ENCODE results near the gene GRID2IP.

GRID2IP gene

DNA sequence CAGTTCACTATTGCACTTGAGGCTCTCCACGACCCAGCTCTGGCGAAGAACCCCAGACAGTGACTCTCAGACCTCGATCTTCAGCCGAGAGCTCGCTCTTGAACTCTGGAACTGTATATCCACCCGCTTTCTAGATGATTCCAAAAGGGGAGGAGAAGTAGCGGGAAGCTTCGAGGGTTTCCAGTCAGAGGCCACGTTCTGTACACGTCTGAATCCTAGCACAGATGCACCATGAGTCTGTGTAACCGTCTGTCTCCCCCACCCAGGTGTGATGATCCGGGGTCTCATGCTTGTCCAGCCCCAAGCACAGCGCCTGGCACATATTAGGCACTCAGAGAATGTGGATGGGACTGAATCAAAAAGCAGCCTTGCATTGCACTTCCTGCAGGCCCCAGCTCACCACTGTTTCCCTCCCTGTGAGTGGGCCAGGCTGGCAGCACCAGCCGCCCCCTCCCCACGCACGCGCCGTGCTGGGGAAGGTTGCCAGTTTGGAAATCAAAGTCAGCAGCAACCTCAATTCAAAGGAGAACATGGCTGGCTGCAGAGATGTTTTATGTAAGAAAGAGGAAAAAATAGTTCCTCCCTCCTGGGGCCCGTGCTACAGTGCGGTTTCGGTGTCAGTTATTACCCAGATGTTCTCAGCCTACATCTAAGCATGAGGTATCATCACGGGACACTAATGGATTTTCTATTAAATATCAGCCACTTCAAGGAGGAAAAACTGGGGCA lies 5.7 kb downstream of the GRID2IP start:
- TF ChIP-seq CTCF (IDR thresholded peaks at IDR 0.05; ENCODE audit: insufficient read depth, low read depth, low read length, missing control alignments), result no peak
- DNase-seq (ENCODE audit: low read depth), result no peak
- H3K4me3 ChIP-seq (ENCODE audit: low read length), result no peak overlapping the region

DNA sequence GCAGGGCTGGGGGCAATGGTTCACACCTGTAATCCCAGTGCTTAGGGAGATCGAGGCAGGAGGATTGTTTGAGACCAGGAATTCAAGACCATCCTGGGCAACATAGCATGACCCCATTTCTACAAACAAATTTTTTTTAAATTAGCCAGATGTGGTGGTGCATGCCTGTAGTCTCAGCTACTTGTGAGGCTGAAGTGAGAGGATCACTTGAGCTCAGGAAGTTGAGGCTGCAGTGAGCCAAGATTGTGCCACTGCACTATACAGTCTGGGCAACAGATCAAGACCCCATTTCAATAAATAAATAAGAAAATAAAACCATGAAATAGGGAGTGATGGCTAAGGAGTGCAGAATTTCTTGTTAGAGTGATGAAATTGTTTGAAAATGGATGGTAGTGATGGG lies 8.9 kb downstream of the GRID2IP start:
- no peak for DNase-seq (ENCODE audit: low read depth)
- no peak for TF ChIP-seq CTCF (IDR thresholded peaks at IDR 0.05; ENCODE audit: insufficient read depth, low read depth, low read length, missing control alignments)
- H3K4me3 ChIP-seq (ENCODE audit: low read length), result no peak overlapping the region

DNA sequence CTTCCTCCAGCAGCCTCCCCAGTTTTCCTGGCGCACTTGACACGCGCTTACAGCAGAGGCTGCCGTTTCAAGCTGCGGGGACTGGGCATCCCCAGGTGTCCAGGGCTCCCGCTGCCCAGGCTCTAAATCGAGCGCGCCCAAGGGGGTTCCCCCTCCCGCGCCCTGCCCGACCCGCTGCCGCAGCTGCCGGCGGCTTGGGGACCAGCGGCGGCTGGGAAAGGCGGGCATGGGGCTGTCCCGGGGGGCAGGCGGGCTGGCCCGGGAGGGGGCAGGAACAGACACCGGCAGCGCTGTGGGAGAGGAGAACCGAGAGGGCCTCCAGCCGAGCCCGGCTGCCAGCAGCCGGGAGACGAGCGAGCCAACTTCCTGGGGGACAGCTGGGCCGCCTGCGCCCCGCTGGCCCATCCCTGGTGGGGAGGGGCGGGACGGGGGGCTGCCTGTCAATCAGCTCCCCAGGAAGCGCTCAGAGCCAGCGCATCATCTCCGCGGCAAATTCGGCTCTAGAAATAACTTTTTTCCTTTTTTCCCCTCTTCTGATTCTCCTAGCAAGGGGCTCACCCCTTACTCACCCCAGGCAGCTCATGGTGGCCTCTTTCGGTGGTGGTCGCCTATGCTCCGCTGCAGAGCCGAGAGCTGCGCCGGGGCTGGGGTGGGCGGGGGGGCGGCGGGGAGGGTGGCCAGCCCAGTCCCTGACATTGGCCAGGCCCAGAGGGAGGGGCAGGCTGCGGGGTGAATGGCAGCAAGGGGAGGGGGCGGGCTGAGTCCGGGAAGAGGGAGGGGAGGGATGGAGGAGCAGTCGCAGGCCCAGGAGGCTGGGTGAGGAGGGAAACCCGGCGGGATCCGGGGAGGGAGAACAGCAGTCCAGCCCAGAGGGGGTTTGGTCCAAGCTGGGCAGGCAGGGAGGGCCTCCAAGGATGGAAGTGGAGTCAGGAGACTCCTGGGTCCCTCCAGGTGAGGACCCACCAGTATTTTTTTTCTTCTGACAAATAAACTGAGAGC lies 14.7 kb downstream of the GRID2IP start:
- no peak overlapping the region for H3K4me3 ChIP-seq (ENCODE audit: low read length)
- TF ChIP-seq CTCF (IDR thresholded peaks at IDR 0.05; ENCODE audit: insufficient read depth, low read depth, low read length, missing control alignments), result no peak
- DNase-seq (ENCODE audit: low read depth), result no peak

DNA sequence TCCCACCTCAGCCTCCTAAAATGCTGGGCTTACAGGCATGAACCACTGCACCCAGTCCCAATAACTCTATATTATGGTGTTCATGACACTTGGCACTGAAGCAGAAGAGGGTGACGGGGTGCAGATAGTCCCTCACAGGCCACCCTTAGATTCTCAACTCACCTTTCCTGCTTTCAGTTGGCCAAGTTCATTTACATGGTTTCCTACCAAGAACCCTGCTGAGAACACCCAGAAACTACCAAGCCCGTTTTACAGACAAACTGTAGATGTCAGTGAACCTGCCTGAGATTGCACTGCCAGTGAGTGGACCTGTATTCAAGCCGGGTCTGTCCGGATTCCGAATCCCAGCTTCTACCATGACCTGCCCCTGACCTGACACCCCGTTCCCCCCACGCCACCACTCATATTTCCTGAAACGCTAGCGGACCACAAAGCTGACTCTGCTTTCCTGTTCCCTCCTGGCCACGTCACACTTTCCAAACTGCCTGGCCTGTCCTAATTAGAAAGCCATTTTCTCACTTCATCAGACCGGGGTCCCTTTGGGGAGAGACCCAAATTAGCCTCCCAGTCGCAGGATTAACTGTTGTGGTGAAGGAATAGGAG lies 17.3 kb downstream of the GRID2IP start:
- TF ChIP-seq CTCF (IDR thresholded peaks at IDR 0.05; ENCODE audit: insufficient read depth, low read depth, low read length, missing control alignments), result no peak
- H3K4me3 ChIP-seq (ENCODE audit: low read length), result no peak overlapping the region
- no peak for DNase-seq (ENCODE audit: low read depth)

- no peak overlapping the region for H3K4me3 ChIP-seq (ENCODE audit: low read length)
- no peak for TF ChIP-seq CTCF (IDR thresholded peaks at IDR 0.05; ENCODE audit: insufficient read depth, low read depth, low read length, missing control alignments)
- no peak for DNase-seq (ENCODE audit: low read depth)
Measured at GRCh38 chr7:6532516-6532915, 18.7 kb downstream of the GRID2IP start.

DNA sequence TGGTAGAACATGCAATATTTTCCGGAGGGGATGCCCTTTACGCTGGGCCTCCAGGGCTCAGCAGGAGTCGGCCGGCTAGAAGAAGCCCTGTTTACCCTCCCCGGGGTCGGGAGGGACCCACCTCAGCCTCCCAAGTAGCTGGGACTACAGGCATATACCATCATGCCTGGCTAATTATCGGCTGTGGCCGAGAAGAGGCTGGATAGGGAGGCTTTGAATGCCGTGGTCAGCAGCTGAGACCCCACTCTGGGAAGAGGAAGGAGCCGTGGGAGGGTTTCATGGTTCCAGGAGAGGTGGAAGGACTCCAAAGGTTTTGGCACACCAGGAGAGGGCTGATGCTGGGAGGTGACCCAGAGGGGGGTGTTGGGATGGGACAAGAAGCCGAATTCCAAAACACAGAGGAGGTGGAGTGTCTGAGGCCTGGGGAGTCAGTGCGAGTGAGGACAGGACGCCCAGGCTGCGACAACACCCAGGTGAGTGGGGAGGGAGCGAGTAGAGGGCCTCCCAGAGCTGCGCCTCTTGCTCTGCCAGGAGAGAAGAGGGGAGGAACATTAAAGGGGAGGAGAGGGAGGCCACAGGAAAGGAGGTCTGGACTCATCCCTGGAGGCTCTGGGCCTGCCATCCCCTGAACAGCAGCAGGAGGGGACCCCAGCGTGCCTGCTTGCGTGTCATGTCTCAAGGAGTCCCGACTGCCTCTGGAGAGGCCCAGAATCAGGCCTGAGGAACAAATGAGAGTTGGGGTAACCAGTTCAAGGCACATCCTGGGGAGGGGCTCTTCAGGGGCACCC lies 19.6 kb downstream of the GRID2IP start:
- no peak for TF ChIP-seq CTCF (IDR thresholded peaks at IDR 0.05; ENCODE audit: insufficient read depth, low read depth, low read length, missing control alignments)
- no peak overlapping the region for H3K4me3 ChIP-seq (ENCODE audit: low read length)
- DNase-seq (ENCODE audit: low read depth), result no peak

Data from epithelial cell of esophagus (primary cell).